K562 (cell line): ENCODE measurements around the gene RGR.

ENCODE experiments used
- FOXM1 ChIP-seq, 2 experiments: fragments of 450-650 bp in 1 of 2; sonication (generic) in 1 of 2; formaldehyde crosslinking in 1 of 2; IDR thresholded peaks; 2 replicates each; pipeline versions ENCODE4 v1.6.1 to v1.9.0; 2017 to 2022; ENCODE audit warnings: low read depth in 2 of 2, mild to moderate bottlenecking in 2 of 2, missing genetic modification reagents in 1 of 2, moderate library complexity in 1 of 2
- HEY1 ChIP-seq: fragments of 250-450 bp; sonication (Bioruptor Pico); IDR thresholded peaks from 2 replicates; pipeline ENCODE4 v1.5.0; 2020; ENCODE audit warnings: mild to moderate bottlenecking, moderate library complexity, borderline replicate concordance
- HNRNPL ChIP-seq: fragments of 200-400 bp; formaldehyde crosslinking; IDR thresholded peaks from 2 replicates; pipeline ENCODE4 v1.6.1; 2017; ENCODE audit warnings: low read depth, mild to moderate bottlenecking, low read length
- TAF1 ChIP-seq: IDR thresholded peaks from 2 replicates; pipeline ENCODE4 v1.6.1; 2011; ENCODE audit warnings: mild to moderate bottlenecking, low read length, moderate library complexity; ENCODE audit not compliant: insufficient read depth, control insufficient read depth, severe bottlenecking; ENCODE audit errors: extremely low read depth
- ZBTB1 ChIP-seq: sonication (generic); formaldehyde crosslinking; IDR thresholded peaks from 2 replicates; pipeline ENCODE4 v1.8.1; 2023; ENCODE audit warnings: missing genetic modification reagents, low read depth, mild to moderate bottlenecking, borderline replicate concordance
- TF ChIP-seq, protein P1 (sequence below), 2 experiments: fragments of 450-650 bp in 1 of 2; sonication (generic) in 1 of 2; formaldehyde crosslinking in 1 of 2; IDR thresholded peaks in 1 of 2; conservative IDR thresholded peaks in 1 of 2; 2 replicates each; pipeline versions ENCODE4 v1.6.1 to v1.8.1; 2016 to 2023; ENCODE audit warnings: mild to moderate bottlenecking in 2 of 2, moderate library complexity in 2 of 2, inconsistent platforms in 1 of 2, missing genetic modification reagents in 1 of 2
- TF ChIP-seq, protein P2 (sequence below), 2 experiments: IDR thresholded peaks; 2 replicates each; pipeline ENCODE4 v1.6.1; 2011; ENCODE audit warnings: borderline replicate concordance in 1 of 2, control low read depth in 1 of 2, low read depth in 1 of 2, low read length in 1 of 2, mild to moderate bottlenecking in 1 of 2, mixed read lengths in 1 of 2, moderate library complexity in 1 of 2; ENCODE audit not compliant: insufficient read depth in 1 of 2, insufficient read length in 1 of 2, poor library complexity in 1 of 2, severe bottlenecking in 1 of 2; ENCODE audit errors: extremely low read depth in 1 of 2

DNA sequence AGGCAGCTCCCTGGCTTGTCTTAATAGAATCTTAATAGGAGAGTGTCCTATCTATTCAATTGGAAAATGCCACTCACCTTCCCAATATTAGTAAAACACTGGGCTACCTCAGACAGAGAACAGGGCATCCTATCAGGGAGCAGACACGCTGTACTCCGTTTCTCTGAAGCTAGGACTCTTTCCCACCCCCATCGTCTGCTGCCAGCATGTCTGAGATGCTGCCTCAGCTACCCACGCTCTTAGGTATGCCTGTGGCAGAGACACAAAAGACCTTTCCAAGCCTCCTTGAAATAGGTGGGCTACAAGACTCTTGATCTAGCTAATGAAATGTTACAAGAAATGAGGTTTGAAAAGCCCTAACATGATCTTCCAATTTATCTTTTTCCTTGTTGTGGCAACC, 17.0 kb upstream of the RGR start:
- TF ChIP-seq HNRNPL (no peak), TAF1 (no peak), ZBTB1 (CRISPR knock-in tag) (no peak), HEY1 (CRISPR knock-in tag) (no peak), FOXM1 (IDR thresholded peaks at IDR 0.05; ENCODE audit: low read depth) (no peak), FOXM1 (CRISPR knock-in tag; IDR thresholded peaks at IDR 0.05; ENCODE audit: low read depth) (no peak)
- TF ChIP-seq, protein P1, sequence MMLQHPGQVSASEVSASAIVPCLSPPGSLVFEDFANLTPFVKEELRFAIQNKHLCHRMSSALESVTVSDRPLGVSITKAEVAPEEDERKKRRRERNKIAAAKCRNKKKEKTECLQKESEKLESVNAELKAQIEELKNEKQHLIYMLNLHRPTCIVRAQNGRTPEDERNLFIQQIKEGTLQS (IDR thresholded peaks at IDR 0.05) = no peak
- TF ChIP-seq, protein P1 (CRISPR knock-in tag; conservative IDR thresholded peaks at IDR 0.05) = no peak
- TF ChIP-seq, protein P2, sequence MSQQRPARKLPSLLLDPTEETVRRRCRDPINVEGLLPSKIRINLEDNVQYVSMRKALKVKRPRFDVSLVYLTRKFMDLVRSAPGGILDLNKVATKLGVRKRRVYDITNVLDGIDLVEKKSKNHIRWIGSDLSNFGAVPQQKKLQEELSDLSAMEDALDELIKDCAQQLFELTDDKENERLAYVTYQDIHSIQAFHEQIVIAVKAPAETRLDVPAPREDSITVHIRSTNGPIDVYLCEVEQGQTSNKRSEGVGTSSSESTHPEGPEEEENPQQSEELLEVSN (IDR thresholded peaks at IDR 0.05; ENCODE audit: borderline replicate concordance in 1 of 2, extremely low read depth in 1 of 2, insufficient read depth in 1 of 2, insufficient read length in 1 of 2, low read depth in 1 of 2, low read length in 1 of 2, poor library complexity in 1 of 2, severe bottlenecking in 1 of 2) = no peak
